Activated effector memory CD4-positive, alpha-beta T cell treated with Interleukin-2 at 50 U/mL for 16 hours (primary cell): Measurements from ENCODE around the gene PDE6D.
"Not testable (repeated sequence)": the region's sequence is repeated elsewhere in the genome, so short reads cannot be mapped to it uniquely, and the experiment has no call there.

ENCODE experiments used
- DNase-seq: peaks from one replicate; pipeline ENCODE4 v3.0.0-alpha.2; 2020

Gene PDE6D

DNA sequence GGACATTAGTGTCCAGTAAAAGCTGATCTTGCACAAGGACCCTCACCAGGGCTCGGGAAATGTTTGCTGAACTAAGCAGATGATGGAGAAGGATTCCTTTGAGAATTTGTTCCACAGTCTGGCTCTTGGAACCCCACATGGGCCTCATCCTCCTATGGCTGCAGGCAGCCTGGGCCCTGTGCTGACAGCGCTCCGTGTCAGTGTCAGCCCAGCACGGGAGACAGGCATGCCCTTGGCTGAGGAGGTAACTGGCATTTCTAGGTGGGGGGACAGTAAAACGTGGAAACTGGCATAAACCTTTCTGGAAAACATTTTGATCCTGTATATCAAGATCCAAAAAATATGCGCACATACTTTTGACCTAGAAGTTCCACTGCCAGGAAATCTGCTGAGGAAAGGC, 62.3 kb downstream of the PDE6D start:
- DNase-seq: no peak

DNA sequence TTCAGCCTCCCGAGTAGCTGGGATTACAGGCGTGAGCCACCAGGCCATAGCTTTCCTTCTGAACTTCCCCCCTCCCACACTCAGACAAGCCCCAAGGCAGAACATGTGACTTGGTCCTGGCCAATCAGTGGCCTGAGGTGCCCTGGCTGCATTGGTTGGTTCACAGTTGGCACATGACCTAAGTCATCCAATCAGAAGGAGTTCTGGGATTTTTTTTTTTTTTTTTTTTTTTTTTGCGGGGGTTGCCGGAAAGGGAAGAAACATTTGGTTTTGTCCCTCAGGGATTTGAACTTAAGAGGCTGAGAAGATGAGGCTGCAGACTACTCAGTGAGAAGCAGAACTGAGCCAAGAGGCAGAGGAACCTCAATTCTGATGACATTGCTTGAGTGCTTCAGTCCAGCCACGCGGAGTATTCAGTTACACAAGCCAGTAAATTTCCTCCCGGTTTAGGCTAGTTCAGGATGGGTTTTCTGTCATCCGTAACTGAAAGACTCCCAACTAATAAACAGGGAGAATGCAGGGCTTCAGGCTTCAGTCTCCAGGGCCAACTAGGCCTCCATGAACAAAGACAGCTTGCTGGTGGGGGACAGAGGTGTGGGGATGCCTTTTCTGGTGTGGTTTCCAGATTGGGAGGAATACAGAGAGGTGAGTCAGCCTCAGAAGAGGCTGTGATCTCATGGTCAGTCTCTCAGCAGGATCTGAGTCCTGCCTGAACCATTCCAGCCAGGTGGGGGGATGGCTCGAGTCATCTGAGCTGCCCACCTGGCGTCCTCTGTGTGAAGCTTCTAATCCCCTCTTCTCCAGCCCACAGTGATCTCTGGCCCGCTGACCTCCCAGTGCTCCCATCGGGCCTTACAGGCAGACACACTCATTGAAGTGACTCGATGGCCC, 63.6 kb downstream of the PDE6D start:
- DNase-seq: no peak

DNA sequence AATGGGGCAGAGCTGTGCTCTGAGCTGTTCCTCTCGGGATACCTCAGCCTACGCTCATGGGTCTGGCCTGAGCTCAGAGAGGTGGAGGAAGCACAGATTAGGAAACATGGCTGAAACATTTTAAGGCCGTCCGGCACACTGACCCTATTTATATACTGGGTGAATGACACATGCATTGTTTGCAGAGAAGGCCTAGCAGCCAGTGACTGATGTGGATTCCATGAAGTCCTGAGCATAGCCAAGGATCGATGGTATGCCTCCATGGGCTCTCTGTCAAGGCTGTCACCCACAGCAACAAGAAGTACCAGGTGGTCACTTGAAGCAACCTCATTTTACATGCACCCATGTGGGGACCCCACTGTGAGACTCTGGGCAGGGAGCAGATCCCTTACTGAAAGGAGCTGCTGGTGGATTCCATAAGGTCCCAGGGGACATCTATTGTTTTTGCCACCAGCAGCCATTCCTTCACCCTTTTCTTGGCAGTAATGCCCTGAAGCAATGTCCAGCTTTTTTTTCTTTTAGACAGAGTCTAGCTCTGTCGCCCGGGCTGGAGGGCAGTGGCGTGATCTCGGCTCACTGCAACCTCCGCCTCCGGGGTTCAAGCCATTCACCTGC, 64.3 kb downstream of the PDE6D start:
- no peak for DNase-seq

DNA sequence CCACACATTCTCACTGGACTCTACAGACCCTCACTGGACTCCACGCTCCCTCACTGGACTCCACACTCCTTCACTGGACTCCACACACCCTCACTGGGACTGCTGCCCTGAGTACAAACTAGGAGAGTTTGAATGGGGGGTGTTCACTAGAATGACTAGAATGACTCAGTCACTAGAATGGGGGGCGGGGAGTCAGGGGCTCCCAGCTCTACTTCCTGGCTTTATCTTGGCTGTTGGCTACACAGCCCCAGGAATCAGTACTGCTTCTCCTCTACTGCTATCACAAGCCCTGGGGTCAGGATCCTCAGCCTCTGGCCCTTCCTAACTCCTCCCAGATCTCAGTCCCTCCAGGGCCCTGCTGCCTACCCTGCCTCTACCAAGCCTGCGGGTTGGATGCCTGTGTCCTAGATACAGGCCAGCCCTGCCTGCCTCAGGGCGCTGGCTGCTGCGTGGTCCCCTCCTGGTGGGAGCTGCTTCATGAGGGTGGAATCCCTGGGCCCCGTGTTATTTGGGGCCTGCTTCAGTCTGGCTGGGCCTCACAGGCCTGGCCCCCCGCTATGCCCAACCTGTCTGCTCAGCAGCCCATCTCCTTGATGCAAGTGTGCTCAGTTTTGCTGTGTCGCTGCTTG, 65.0 kb downstream of the PDE6D start:
- no peak for DNase-seq

DNA sequence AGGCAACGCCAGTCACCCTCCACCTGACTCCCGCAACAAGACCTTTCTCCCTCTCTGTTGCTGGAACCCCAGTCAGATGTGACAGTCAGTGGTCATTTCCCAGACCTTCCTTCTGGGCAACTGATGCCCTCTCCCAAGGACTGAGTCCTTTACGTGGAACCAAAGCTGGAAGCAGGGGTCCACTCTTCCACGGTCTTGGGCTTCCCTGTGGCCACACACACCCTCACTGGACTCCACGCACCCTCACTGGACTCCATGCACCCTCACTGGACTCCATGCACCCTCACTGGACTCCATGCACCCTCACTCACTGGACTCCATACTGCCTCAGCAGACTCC, 65.6 kb downstream of the PDE6D start:
- no peak for DNase-seq

DNA sequence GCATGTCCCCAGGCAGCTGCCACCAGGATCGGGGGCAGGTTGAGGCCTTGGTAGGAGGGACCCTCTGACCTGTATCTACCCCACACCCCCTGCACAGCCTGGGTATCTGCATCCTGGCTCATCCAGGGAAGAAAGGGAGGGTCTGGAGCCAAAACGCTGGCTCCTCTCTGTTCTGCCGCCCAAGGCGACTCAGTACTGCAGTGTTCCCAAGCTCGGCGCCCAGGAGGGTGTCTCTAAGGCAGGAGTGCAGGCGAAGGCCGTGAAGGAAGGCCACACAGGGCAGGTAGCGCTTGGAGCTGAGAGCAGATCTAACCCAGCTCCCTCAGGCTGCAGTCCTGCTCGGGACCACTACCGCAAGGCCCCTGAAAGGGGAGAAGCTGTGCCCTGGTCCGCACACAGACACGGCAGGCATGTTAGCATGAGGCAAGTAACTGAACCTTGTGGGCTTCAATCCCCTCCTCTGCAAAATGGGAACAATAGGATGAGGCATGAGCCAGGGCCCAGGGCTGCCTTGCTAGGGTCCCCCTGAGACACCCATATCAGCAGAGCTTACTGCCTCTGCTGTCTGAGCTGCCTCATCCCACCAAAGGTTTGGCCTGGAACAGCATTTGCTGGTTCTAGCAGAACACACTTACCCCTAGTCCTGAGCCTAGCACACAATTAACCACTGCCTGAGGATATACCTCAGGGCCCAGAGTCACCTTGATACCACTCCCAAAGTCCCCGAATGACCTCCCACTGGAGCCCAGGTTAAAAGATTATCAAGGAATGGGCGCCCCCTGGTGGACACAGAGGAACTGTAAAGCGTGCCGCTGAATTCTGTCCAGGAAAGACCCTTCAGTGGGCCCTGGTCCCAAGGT, 66.2 kb downstream of the PDE6D start:
- peak; percentile 61 for DNase-seq

DNA sequence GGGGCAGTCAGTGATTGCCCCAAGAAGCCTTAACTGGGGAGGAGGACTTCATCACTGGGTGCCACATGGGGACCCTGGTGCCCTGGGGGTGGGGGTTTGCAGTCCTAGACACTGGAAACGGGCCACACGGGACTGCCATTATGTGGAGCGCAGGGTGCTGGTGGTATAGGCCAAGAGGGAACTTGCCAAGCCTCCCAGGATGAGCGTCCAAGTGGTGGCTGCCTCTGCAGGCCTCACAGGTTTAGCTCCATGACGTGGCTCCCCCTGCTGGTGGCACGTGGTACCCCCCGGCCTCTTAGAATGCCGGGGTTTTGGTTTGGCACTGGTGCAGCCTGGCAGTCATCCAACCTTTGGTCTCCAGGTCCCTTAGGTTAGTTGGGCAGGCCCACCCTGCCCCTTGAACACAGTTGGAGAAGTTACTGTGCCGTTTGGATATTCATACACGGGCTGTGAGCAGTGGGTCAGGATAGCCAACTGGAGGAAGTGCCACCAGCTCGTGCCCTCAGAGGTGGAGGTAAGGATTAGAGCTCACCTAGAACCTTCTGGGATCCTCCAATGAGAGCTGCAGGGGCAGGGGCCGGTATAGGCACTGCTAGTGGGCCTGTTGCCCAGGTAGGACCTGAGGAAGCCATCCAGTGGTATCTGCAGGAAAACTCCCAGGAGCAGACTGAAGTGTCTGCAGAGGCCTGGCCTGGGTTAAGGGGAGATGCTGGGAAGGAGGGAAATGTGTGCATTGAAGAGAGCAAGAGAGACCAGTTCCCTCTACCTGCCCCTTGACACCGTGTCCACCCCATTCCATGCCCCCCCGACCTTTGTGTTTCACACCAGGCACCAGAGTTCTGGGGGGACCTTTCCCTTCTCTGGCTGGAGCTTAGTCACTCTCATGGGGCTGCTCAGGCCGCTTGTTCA, 67.1 kb downstream of the PDE6D start:
- peak; percentile 86 for DNase-seq

DNA sequence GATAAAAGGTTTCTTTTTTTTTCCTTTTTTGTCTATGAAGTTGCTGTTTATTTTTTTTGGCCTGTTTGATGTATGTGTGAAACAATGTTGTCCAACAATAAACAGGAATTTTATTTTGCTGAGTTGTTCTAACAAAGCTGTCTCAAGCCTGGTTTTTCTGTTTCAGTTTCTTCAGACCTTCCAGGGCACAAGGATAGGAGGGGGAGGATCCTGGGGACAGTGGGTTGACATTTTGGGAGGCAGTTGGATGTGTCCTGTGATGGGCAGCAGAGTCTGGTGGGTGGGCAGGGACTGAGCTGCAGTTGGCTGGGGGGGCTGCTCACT, 67.7 kb downstream of the PDE6D start:
- DNase-seq: not testable (repeated sequence)

DNA sequence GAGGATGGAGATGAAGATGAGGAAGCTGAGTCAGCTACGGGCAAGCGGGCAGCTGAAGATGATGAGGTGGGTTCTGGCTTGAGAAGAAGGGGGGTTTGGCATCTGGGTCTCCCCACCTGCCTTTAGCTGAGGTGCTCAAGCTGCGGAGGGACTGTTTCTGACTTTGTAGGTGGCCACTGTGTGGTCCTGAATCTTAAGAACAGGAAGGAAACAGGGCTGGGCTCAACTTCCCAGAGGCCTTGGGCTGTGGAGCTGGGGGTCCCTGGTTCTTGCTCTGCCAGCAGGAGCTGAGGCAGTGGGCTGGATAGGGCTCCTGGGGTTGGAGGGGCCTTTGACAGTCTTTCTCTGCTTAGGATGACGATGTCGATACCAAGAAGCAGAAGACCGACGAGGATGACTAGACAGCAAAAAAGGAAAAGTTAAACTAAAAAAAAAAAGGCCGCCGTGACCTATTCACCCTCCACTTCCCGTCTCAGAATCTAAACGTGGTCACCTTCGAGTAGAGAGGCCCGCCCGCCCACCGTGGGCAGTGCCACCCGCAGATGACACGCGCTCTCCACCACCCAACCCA, 68.5 kb downstream of the PDE6D start:
- DNase-seq: peak; percentile 24

DNA sequence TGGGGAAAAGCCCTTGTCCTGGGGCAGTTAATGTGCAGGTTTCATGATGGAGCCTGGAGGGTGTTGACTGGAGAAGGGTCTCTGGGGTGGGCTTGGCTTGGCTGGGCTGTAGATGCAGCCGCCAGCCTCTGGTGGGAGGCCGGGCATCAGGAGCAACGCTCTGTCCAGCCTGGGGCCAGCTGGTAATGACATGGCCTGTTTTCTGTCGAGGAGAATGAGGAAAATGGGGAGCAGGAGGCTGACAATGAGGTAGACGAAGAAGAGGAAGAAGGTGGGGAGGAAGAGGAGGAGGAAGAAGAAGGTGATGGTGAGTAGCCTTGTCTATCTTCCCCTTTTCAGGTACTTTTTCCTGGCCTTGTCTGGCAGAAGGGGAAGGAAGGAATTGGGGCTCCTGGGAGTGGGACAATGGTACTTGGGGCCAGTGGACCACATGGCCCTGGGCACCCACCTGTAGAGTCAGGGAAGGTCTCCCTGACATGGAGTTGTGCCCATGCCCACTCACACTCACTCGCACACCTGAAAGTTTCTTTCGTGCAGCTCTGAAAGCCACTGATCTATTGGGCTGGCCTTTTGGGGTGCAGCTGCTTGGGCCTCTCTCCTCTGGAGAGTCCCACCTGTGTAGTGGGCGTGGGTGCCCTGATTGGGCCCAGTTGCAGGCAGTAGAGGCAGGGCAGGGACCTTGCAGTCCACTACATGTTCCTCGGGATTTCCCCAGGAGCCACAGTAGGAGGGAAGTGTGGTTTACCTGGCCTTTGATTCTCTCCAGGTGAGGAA, 69.2 kb downstream of the PDE6D start:
- DNase-seq: no peak

DNA sequence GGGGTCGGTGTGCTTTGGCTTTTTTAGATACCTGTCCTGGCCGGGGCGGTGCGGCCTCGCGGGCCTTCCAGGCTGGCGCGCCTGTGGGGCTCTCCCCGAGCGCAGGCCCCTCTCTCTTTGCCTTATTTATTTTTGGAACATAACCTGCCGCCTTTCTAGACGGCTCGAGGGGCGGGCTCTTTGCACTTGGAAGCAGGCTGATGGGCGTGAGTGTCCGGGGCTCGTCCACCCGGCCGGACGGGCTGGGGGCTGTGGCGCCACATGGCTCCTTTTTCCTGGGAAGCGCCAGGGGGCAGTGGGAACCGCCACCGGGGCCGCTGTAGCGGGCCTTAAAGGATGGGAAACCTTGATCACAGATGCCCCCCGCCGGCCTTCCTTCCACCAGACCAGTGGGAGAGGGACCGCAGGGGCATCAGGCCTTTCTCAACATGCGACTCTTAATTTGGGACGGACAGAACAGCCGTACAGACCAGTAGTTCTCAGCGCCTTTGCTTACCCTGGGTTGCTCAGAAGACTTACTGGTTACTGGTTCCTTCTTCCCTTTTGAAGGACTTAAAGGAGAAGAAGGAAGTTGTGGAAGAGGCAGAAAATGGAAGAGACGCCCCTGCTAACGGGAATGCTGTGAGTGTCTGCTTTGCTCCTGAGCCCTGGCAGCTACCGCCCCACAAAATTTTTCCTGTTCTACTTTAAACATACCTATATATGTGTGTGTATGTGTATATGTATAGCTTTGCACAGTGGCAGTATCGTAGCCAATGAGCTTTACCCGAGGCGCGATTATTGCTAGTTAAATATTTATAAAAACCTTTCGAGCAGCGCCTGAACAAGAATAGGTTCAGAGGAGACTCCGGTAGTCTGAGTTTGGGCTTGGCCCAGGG, 70.0 kb downstream of the PDE6D start:
- no peak for DNase-seq

DNA sequence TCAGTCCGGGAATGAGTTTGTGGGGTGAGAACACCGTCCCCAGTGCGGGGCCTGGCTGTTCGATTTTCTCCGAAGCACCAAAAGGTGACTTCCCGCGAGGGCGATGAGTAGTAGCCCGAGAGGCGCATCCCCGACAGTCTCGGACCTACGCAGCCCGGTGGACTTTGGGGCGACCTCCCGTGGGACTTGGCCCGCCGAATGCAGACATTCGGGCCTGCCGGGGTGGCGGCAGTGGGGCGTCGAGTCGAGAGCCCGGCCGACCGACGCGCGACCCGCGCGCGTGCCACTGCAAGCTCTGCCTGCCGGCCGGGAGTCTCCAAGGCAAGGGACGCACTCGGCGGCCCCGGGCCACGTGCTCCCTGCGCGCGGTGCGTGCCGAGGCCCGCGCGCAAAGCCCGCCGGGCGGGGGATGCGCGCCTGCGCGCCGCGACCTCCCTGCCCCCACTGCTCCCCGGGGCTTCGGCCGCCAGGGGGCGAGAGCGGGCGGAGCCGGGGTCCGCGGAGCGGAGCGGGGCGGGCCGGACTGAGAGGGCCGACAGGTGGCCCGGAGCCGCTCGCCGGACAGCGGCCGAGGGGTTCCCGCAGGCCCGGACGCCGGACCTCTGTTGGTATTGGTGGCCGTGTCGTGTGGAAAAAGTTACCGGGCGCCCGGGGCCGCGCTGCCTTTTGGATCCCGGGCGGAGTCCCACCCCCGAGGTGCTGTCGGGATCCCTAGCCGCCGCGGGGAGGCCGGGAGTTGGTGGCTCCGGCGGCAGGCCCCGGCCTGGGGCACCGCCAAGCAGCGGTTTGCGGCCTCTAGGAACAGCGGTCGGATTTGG, 70.9 kb downstream of the PDE6D start:
- DNase-seq: peak; percentile 90

DNA sequence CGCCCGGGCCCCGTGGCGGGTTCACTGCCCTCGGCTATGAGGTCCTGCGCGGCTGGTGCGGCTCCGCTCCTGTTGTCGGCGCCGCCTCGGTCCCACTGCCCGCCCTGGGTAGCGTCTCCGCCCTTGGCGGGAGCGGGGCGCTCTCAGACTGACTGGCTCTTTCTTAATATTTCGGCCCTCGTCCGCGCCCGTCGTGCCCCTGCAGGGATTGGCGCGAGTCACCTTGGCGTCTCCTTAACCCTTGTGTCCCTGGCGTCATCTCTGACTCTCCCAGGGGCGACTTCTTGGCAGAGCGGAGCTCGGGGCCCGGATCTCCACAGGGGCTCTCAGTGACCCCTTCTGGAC, 71.5 kb downstream of the PDE6D start:
- peak; percentile 26 for DNase-seq

DNA sequence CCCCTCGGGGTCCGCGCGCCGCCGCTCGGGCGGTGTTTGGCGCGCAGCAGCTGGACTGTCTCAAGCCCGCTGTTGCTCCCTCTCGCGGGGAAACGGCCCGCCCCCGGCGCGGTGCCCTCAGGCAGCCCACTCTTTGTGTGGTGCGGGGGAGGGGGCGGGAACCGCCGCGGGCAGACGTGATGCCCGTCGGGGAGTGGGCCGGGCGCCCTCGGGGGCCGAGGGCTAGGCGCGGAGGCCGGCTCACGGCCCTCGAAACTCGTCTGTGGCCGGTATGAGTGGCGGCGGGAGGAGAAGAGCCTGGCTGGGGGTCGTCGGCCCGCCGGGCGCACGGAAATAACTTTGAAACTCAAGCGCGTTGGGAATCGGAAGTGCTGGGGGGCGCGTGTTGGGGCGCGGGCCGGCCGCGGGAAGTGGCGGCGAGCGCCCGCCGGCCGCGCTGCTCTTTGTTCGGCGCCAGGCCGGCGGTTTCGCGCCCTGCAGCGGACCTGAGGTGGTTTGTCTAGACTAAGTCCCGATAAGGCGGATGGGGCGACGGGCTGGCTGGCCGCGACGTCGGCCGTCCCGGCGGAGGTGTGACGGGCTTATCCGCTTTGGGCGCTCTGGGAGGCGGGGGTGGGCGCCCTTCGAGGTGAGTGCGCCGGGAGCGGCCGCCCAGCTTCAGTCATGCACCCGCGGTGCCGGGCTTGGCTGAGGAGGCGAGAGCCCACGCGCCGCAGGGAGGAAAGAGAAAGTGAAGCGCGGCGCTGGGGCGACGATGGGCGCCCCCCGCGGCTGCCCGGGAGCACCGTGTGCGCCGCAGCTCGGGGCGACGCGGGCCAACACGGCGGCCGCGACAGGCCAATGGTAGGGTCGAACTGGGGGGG, 72.1 kb downstream of the PDE6D start:
- peak; percentile 37 for DNase-seq

DNA sequence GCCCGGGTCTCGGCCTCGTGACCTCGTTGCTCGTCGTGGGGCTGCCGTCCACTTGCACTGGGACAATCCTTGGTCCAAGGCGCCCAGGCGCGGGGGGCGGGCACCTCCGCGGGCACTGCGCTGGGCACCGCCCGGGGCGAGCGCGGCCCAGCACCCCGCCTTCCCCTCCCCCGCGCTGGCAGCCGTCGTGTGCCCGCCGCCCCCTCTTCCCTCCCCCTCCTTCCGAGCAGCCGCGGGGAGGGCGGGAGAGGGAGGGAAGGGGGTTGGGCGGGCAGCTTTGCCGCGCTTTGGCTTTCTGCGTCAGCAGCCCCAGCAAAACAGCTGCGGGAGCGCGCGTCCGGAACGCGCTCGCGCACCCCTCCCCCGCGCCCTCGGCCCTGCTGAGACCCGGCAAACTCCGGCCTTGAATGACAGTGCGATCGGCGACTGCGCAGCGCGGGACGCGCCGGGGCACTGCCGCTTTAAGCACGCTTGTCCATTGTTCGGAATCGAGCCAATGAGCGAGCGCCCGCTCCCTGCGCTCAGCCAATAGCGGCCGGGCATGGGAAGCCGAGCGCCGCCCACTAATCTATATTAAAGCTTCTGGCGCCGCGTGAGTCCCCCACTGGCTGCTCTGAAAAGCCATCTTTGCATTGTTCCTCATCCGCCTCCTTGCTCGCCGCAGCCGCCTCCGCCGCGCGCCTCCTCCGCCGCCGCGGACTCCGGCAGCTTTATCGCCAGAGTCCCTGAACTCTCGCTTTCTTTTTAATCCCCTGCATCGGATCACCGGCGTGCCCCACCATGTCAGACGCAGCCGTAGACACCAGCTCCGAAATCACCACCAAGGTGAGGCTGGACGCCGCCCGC, 72.9 kb downstream of the PDE6D start, which contains the start of gene PTMA:
TSS of gene PTMA (plus strand) at position 599 of the 846 bp plus-strand sequence. CDS start at position 781, 182 bp downstream.
- DNase-seq: peak; percentile 100

DNA sequence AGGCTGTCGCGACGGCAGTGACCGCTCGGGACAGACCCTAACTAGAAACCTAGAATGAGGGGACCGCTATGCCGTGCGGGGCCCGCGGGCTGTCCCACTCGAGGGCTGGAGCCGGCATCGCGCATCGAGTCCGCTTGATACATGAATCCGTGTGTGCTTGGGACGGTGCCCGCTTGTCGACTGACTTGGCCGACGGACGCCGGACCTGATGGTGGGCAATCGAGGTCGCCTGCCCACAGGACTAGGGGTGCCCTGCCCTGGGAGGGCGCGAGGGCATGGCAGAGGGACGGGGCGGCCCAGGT, 73.5 kb downstream of the PDE6D start:
- no peak for DNase-seq
